ENCODE data around the gene DNAJB8. TPM values are rescaled to one million over a fixed set of nuclear protein-coding genes. Genes with fewer than 3 reads are reported as not detected.

Gene DNAJB8
- total RNA-seq, 2 experiments from 2014 or later, result not detected

- H3K4me2 ChIP-seq (ENCODE audit: low read length), result peak overlapping the region; percentile 52
- H3K9me2 ChIP-seq (ENCODE audit: insufficient read depth, low read length), result no peaks in the 10 kb centered on the region
- ChIA-PET CTCF (ENCODE audit: unreplicated experiment) (no interaction called here), POLR2A (interaction anchor here (0.5 kb wide), 1 partner anchor 639 kb away, joined by 3 read pairs; no protein-coding TSS in a partner anchor)
- H3K27ac ChIP-seq (ENCODE audit: low read depth, low read length, poor library complexity, severe bottlenecking), result no peak overlapping the region
- intact Hi-C loops (cut with micrococcal nuclease; ENCODE audit: unreplicated experiment), result loop anchor here (1.0 to 5.0 kb wide), 3 partner anchors 71 to 400 kb away; no protein-coding TSS in a partner anchor
- no peaks in the 10 kb centered on the region for H3K79me2 ChIP-seq (ENCODE audit: insufficient read depth, low read depth, low read length)
- H4K20me1 ChIP-seq (ENCODE audit: insufficient read depth, low read length), result no peaks in the 10 kb centered on the region
- no peaks in the 10 kb centered on the region for H3K4me1 ChIP-seq (ENCODE audit: insufficient read depth, low read length, poor library complexity, severe bottlenecking)
- no peaks in the 10 kb centered on the region for H3K36me3 ChIP-seq (ENCODE audit: insufficient read depth, low read length)
- H2AFZ ChIP-seq (ENCODE audit: low read length), result no peak overlapping the region
- DNase-seq (ENCODE audit: low spot score), result peak; percentile 61
- no TSS peak for BruUV-seq (replicated peaks)
- TF ChIP-seq EZH2phosphoT487 (IDR thresholded peaks at IDR 0.05; ENCODE audit: borderline replicate concordance, low read depth, low read length) (no peak), CTCF (conservative IDR thresholded peaks at IDR 0.05; ENCODE audit: low read length) (peak; percentile 80; the same call in 1 of the 2 replicates)
- H3K9me3 ChIP-seq (ENCODE audit: low read length), result no peaks in the 10 kb centered on the region
- H3K4me3 ChIP-seq (ENCODE audit: low read depth, low read length, poor library complexity, severe bottlenecking), result peak overlapping the region; percentile 49
These were observed 30.8 kb upstream of the DNAJB8 start for GRCh38 chr3:128497305-128498126.

- DNase-seq (ENCODE audit: low spot score), result no peak
- no peaks in the 10 kb centered on the region for H3K36me3 ChIP-seq (ENCODE audit: insufficient read depth, low read length)
- no peaks in the 10 kb centered on the region for H3K79me2 ChIP-seq (ENCODE audit: insufficient read depth, low read depth, low read length)
- no peaks in the 10 kb centered on the region for H4K20me1 ChIP-seq (ENCODE audit: insufficient read depth, low read length)
- intact Hi-C loops (cut with micrococcal nuclease; ENCODE audit: unreplicated experiment), result loop anchor here (1.0 to 5.0 kb wide), 3 partner anchors 70 to 399 kb away; no protein-coding TSS in a partner anchor
- BruUV-seq (replicated peaks), result no TSS peak
- H3K4me3 ChIP-seq (ENCODE audit: low read depth, low read length, poor library complexity, severe bottlenecking), result no peak overlapping the region
- H3K9me3 ChIP-seq (ENCODE audit: low read length), result no peaks in the 10 kb centered on the region
- H3K4me1 ChIP-seq (ENCODE audit: insufficient read depth, low read length, poor library complexity, severe bottlenecking), result no peaks in the 10 kb centered on the region
- H2AFZ ChIP-seq (ENCODE audit: low read length), result no peak overlapping the region
- CTCF ChIA-PET (ENCODE audit: unreplicated experiment), result no interaction called here
- H3K27ac ChIP-seq (ENCODE audit: low read depth, low read length, poor library complexity, severe bottlenecking), result no peak overlapping the region
- no peaks in the 10 kb centered on the region for H3K9me2 ChIP-seq (ENCODE audit: insufficient read depth, low read length)
- TF ChIP-seq EZH2phosphoT487 (IDR thresholded peaks at IDR 0.05; ENCODE audit: borderline replicate concordance, low read depth, low read length) (no peak), CTCF (conservative IDR thresholded peaks at IDR 0.05; ENCODE audit: low read length) (no peak)
- POLR2A ChIA-PET, result no interaction called here
- H3K4me2 ChIP-seq (ENCODE audit: low read length), result peak overlapping the region; percentile 51; the same call in 1 of the 2 replicates
These were observed 30.1 kb upstream of the DNAJB8 start for GRCh38 chr3:128496602-128497304.
